Activated gamma-delta T cell treated with Interleukin-2 at 50 U/mL for 16 hours (primary cell): ENCODE measurements around the gene PTPRN2.

Experiments used
- DNase-seq: peaks from one replicate; pipeline ENCODE4 v3.0.0-alpha.2; 2020

The PTPRN2 gene

GRCh38 chr7:157543276-157543675 is 1044.3 kb downstream of the PTPRN2 start:
- no peak for DNase-seq

GRCh38 chr7:157542068-157543021 is 1045.3 kb downstream of the PTPRN2 start:
- no peak for DNase-seq

- no peak for DNase-seq
Observed at GRCh38 chr7:157541295-157542067, 1046.1 kb downstream of the PTPRN2 start.

- DNase-seq, result no peak
Observed at GRCh38 chr7:157540606-157541294, 1046.9 kb downstream of the PTPRN2 start.

- no peak for DNase-seq
Observed at GRCh38 chr7:157540020-157540419, 1047.6 kb downstream of the PTPRN2 start.

- DNase-seq, result no peak
Observed at GRCh38 chr7:157539521-157539920, 1048.1 kb downstream of the PTPRN2 start.

- DNase-seq, result no peak
Observed at GRCh38 chr7:157538735-157539134, 1048.9 kb downstream of the PTPRN2 start.

- no peak for DNase-seq
Observed at GRCh38 chr7:157538321-157538720, 1049.3 kb downstream of the PTPRN2 start.

- no peak for DNase-seq
Observed at GRCh38 chr7:157537056-157537455, 1050.6 kb downstream of the PTPRN2 start.

GRCh38 chr7:157532068-157532467 is 1055.6 kb downstream of the PTPRN2 start:
- no peak for DNase-seq

- no peak for DNase-seq
Observed at GRCh38 chr7:157529768-157530560, 1057.7 kb downstream of the PTPRN2 start.

GRCh38 chr7:157528785-157529341 is 1058.8 kb downstream of the PTPRN2 start:
- peak; percentile 3 for DNase-seq

GRCh38 chr7:157527686-157528085 is 1059.9 kb downstream of the PTPRN2 start:
- peak; percentile 0 for DNase-seq

GRCh38 chr7:157526913-157527634 is 1060.5 kb downstream of the PTPRN2 start:
- DNase-seq, result peak; percentile 3

GRCh38 chr7:157526005-157526912 is 1061.4 kb downstream of the PTPRN2 start:
- peak; percentile 0 for DNase-seq

GRCh38 chr7:157525491-157525915 is 1062.1 kb downstream of the PTPRN2 start:
- DNase-seq, result no peak

GRCh38 chr7:157524731-157525130 is 1062.9 kb downstream of the PTPRN2 start:
- no peak for DNase-seq

- peak; percentile 0 for DNase-seq
Observed at GRCh38 chr7:157523766-157524421, 1063.7 kb downstream of the PTPRN2 start.

- DNase-seq, result peak; percentile 2
Observed at GRCh38 chr7:157523371-157523765, 1064.3 kb downstream of the PTPRN2 start.

GRCh38 chr7:157522954-157523353 is 1064.7 kb downstream of the PTPRN2 start:
- peak; percentile 1 for DNase-seq
